HEK293 (cell line): ENCODE results near the gene RAB3IP.

Experiments used
- CTCF ChIA-PET: fragments of 350-600 bp; formaldehyde crosslinking; extraction: SDS; loops from one replicate; lab custom pipeline; 2021; ENCODE audit warnings: antibody characterized with exemption; lab: Yijun Ruan, JAX
- POLR2A ChIA-PET: fragments of 300-600 bp; formaldehyde crosslinking; extraction: SDS; loops from one replicate; lab custom pipeline; 2020; ENCODE audit warnings: antibody characterized with exemption, inconsistent platforms; lab: Yijun Ruan, JAX
- H3K27ac ChIP-seq: fragments of 200-500 bp; sonication (Bioruptor generic); 2 replicates; pipeline ENCODE4 v1.5.1; 2014; ENCODE audit warnings: low read depth, low read length, control low read depth, inconsistent platforms; ENCODE audit errors: extremely low read depth
- H3K36me3 ChIP-seq, 2 experiments: fragments of 200-500 bp in 1 of 2; sonication (Bioruptor generic) in 1 of 2; 1 replicate in 1 of 2; 2 replicates in 1 of 2; pipeline ENCODE4 v1.5.1; 2014 to 2017; ENCODE audit warnings: inconsistent platforms in 2 of 2, low read length in 2 of 2; ENCODE audit not compliant: control insufficient read depth in 2 of 2, insufficient read depth in 1 of 2
- H3K4me1 ChIP-seq: fragments of 200-500 bp; sonication (Bioruptor generic); 2 replicates; pipeline ENCODE4 v1.5.1; 2014; ENCODE audit warnings: mild to moderate bottlenecking, low read length, inconsistent platforms; ENCODE audit not compliant: control insufficient read depth, insufficient read depth
- H3K4me3 ChIP-seq: 2 replicates; pipeline ENCODE4 v1.5.1; 2011; ENCODE audit warnings: low read depth, mild to moderate bottlenecking, control low read depth, low read length, moderate library complexity
- H3K9me3 ChIP-seq: fragments of 200-500 bp; sonication (Bioruptor generic); 2 replicates; pipeline ENCODE4 v1.5.1; 2014; ENCODE audit warnings: low read depth, low read length, inconsistent platforms; ENCODE audit not compliant: control insufficient read depth, insufficient read depth
- SETDB1 ChIP-seq: IDR thresholded peaks from one replicate; pipeline ENCODE4 v1.6.1; 2017; ENCODE audit warnings: mild to moderate bottlenecking, low read length, moderate library complexity, mixed read lengths; ENCODE audit not compliant: insufficient read length
- ZBTB17 ChIP-seq: fragments of 450-650 bp; formaldehyde crosslinking; IDR thresholded peaks from 2 replicates; pipeline ENCODE4 v1.5.1; 2016; ENCODE audit warnings: missing biosample characterization, missing genetic modification characterization
- ZBTB20 ChIP-seq: fragments of 450-650 bp; formaldehyde crosslinking; IDR thresholded peaks from 2 replicates; pipeline ENCODE4 v1.5.1; 2016; ENCODE audit warnings: missing biosample characterization, missing genetic modification characterization
- ZFHX2 ChIP-seq: fragments of 450-650 bp; formaldehyde crosslinking; conservative IDR thresholded peaks from 2 replicates; pipeline ENCODE4 v1.5.1; 2016; ENCODE audit warnings: missing biosample characterization, missing genetic modification characterization
- ZIC2 ChIP-seq: fragments of 450-650 bp; formaldehyde crosslinking; IDR thresholded peaks from 2 replicates; pipeline ENCODE4 v1.5.1; 2016; ENCODE audit warnings: missing biosample characterization, missing genetic modification characterization
- ZNF140 ChIP-seq: fragments of 450-650 bp; formaldehyde crosslinking; IDR thresholded peaks from 2 replicates; pipeline ENCODE4 v1.5.1; 2016; ENCODE audit warnings: missing biosample characterization, missing genetic modification characterization
- ZNF174 ChIP-seq: fragments of 450-650 bp; formaldehyde crosslinking; IDR thresholded peaks from 2 replicates; pipeline ENCODE4 v1.5.0; 2017; ENCODE audit warnings: missing biosample characterization, mild to moderate bottlenecking, missing genetic modification characterization
- ZNF18 ChIP-seq: fragments of 450-650 bp; formaldehyde crosslinking; IDR thresholded peaks from 2 replicates; pipeline ENCODE4 v1.5.1; 2016; ENCODE audit warnings: missing biosample characterization, missing genetic modification characterization
- ZNF341 ChIP-seq: fragments of 450-650 bp; formaldehyde crosslinking; IDR thresholded peaks from 2 replicates; pipeline ENCODE4; 2016; ENCODE audit warnings: low read depth, missing biosample characterization, missing genetic modification characterization
- ZNF354C ChIP-seq: fragments of 450-650 bp; formaldehyde crosslinking; IDR thresholded peaks from 2 replicates; pipeline ENCODE4 v1.5.1; 2016; ENCODE audit warnings: missing biosample characterization, missing genetic modification characterization, low read depth, borderline replicate concordance
- ZNF37A ChIP-seq: fragments of 450-650 bp; IDR thresholded peaks from 2 replicates; pipeline ENCODE4 v1.5.1; 2018; ENCODE audit warnings: missing biosample characterization, missing genetic modification characterization
- ZNF514 ChIP-seq: fragments of 450-650 bp; formaldehyde crosslinking; IDR thresholded peaks from 2 replicates; pipeline ENCODE4 v1.5.1; 2016; ENCODE audit warnings: missing biosample characterization, missing genetic modification characterization
- ZNF529 ChIP-seq: fragments of 450-650 bp; formaldehyde crosslinking; IDR thresholded peaks from 2 replicates; pipeline ENCODE4 v1.5.1; 2017; ENCODE audit warnings: missing genetic modification characterization, missing biosample characterization; ENCODE audit not compliant: insufficient replicate concordance
- ZNF548 ChIP-seq: fragments of 450-650 bp; formaldehyde crosslinking; IDR thresholded peaks from 2 replicates; pipeline ENCODE4 v1.5.1; 2016; ENCODE audit warnings: missing biosample characterization, missing genetic modification characterization
- ZNF654 ChIP-seq: fragments of 450-650 bp; formaldehyde crosslinking; IDR thresholded peaks from 2 replicates; pipeline ENCODE4 v1.5.1; 2016; ENCODE audit warnings: low read depth, missing biosample characterization, missing genetic modification characterization
- ZNF677 ChIP-seq: fragments of 450-650 bp; IDR thresholded peaks from 2 replicates; pipeline ENCODE4 v1.5.0; 2018; ENCODE audit warnings: missing biosample characterization, mild to moderate bottlenecking, missing genetic modification characterization, moderate library complexity
- ZNF830 ChIP-seq: fragments of 450-650 bp; IDR thresholded peaks from 2 replicates; pipeline ENCODE4 v1.5.0; 2018; ENCODE audit warnings: missing biosample characterization, missing genetic modification characterization, low read depth, mild to moderate bottlenecking, moderate library complexity
- TF ChIP-seq, protein P1 (sequence below): fragments of 450-650 bp; formaldehyde crosslinking; IDR thresholded peaks from 2 replicates; pipeline ENCODE4 v1.5.1; 2017; ENCODE audit warnings: missing biosample characterization, missing genetic modification characterization
- TF ChIP-seq, protein P2 (sequence below): fragments of 450-650 bp; formaldehyde crosslinking; IDR thresholded peaks from 2 replicates; pipeline ENCODE4 v1.5.1; 2016; ENCODE audit warnings: missing biosample characterization, missing genetic modification characterization
- TF ChIP-seq, protein P3 (sequence below): fragments of 450-650 bp; formaldehyde crosslinking; IDR thresholded peaks from 2 replicates; pipeline ENCODE4 v1.5.1; 2016; ENCODE audit warnings: missing biosample characterization, missing genetic modification characterization, borderline replicate concordance

RAB3IP gene

DNA sequence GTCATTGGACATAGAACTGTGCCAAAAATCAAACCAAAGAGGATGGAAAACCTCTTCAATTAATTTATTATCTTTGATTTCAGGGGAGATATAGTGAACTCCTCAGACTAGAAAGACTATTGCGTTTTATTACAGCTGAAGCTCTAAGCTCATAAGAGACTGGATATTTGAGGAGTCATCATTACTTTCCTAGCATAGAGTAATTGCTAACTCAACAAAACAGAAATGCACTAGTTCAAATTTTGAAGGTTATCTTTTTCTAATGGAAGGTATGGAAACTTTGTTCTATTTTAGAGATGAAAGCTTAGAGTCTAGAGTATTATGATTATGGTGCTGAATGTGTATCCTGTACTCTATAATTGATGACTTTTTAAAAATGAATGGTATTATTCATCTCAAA, 34.3 kb upstream of the RAB3IP start (continued):
- TF ChIP-seq ZNF830 (tag by site-specific recombination) (no peak), ZNF37A (tag by site-specific recombination) (no peak), ZNF354C (tag by site-specific recombination) (no peak), ZNF548 (tag by site-specific recombination) (no peak)
- TF ChIP-seq, protein P1, sequence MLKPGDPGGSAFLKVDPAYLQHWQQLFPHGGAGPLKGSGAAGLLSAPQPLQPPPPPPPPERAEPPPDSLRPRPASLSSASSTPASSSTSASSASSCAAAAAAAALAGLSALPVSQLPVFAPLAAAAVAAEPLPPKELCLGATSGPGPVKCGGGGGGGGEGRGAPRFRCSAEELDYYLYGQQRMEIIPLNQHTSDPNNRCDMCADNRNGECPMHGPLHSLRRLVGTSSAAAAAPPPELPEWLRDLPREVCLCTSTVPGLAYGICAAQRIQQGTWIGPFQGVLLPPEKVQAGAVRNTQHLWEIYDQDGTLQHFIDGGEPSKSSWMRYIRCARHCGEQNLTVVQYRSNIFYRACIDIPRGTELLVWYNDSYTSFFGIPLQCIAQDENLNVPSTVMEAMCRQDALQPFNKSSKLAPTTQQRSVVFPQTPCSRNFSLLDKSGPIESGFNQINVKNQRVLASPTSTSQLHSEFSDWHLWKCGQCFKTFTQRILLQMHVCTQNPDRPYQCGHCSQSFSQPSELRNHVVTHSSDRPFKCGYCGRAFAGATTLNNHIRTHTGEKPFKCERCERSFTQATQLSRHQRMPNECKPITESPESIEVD (tag by site-specific recombination), result no peak
- TF ChIP-seq, protein P2, sequence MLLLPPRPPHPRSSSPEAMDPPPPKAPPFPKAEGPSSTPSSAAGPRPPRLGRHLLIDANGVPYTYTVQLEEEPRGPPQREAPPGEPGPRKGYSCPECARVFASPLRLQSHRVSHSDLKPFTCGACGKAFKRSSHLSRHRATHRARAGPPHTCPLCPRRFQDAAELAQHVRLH, result no peak

- TF ChIP-seq ZBTB20 (tag by site-specific recombination) (no peak), ZNF174 (tag by site-specific recombination) (no peak), ZNF514 (tag by site-specific recombination) (no peak), ZFHX2 (no peak), ZBTB17 (tag by site-specific recombination) (no peak), ZNF654 (tag by site-specific recombination) (no peak), ZNF140 (tag by site-specific recombination) (no peak), SETDB1 (no peak), ZIC2 (no peak), ZNF18 (tag by site-specific recombination) (no peak), ZNF341 (tag by site-specific recombination) (no peak), ZNF529 (tag by site-specific recombination) (no peak), ZNF677 (tag by site-specific recombination) (no peak)
- TF ChIP-seq, protein P3, sequence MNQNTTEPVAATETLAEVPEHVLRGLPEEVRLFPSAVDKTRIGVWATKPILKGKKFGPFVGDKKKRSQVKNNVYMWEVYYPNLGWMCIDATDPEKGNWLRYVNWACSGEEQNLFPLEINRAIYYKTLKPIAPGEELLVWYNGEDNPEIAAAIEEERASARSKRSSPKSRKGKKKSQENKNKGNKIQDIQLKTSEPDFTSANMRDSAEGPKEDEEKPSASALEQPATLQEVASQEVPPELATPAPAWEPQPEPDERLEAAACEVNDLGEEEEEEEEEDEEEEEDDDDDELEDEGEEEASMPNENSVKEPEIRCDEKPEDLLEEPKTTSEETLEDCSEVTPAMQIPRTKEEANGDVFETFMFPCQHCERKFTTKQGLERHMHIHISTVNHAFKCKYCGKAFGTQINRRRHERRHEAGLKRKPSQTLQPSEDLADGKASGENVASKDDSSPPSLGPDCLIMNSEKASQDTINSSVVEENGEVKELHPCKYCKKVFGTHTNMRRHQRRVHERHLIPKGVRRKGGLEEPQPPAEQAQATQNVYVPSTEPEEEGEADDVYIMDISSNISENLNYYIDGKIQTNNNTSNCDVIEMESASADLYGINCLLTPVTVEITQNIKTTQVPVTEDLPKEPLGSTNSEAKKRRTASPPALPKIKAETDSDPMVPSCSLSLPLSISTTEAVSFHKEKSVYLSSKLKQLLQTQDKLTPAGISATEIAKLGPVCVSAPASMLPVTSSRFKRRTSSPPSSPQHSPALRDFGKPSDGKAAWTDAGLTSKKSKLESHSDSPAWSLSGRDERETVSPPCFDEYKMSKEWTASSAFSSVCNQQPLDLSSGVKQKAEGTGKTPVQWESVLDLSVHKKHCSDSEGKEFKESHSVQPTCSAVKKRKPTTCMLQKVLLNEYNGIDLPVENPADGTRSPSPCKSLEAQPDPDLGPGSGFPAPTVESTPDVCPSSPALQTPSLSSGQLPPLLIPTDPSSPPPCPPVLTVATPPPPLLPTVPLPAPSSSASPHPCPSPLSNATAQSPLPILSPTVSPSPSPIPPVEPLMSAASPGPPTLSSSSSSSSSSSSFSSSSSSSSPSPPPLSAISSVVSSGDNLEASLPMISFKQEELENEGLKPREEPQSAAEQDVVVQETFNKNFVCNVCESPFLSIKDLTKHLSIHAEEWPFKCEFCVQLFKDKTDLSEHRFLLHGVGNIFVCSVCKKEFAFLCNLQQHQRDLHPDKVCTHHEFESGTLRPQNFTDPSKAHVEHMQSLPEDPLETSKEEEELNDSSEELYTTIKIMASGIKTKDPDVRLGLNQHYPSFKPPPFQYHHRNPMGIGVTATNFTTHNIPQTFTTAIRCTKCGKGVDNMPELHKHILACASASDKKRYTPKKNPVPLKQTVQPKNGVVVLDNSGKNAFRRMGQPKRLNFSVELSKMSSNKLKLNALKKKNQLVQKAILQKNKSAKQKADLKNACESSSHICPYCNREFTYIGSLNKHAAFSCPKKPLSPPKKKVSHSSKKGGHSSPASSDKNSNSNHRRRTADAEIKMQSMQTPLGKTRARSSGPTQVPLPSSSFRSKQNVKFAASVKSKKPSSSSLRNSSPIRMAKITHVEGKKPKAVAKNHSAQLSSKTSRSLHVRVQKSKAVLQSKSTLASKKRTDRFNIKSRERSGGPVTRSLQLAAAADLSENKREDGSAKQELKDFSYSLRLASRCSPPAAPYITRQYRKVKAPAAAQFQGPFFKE, result no peak
- no peaks in the 10 kb centered on the region for H3K4me1 ChIP-seq
- H3K4me3 ChIP-seq, result no peak overlapping the region
- no peaks in the 10 kb centered on the region for H3K9me3 ChIP-seq
- ChIA-PET CTCF (interaction anchor here (0.6 to 0.7 kb wide), 2 partner anchors 176 to 1141 kb away, joined by 3 to 4 read pairs; no protein-coding TSS in a partner anchor), POLR2A (no interaction called here)
- H3K36me3 ChIP-seq, result no peaks in the 10 kb centered on the region
- no peak overlapping the region for H3K27ac ChIP-seq
Measured at GRCh38 chr12:69708649-69709048, 30.0 kb upstream of the RAB3IP start.
